H9 (cell line): ENCODE measurements around the gene HES1. TPM values are rescaled to one million over a fixed set of nuclear protein-coding genes. Genes with fewer than 3 reads are reported as not detected.

ENCODE experiments used
- DNase-seq: peaks from one replicate; pipeline ENCODE4 v3.0.0-alpha.2; 2017
- H2AFZ ChIP-seq: one replicate; pipeline ENCODE4 v1.6.1; 2013; ENCODE audit warnings: mild to moderate bottlenecking, low read length, control low read depth, moderate library complexity
- H2AK5ac ChIP-seq: 2 replicates; pipeline ENCODE4 v1.6.1; 2013; ENCODE audit warnings: low read length, control low read depth, mixed read lengths; ENCODE audit not compliant: insufficient read length
- H2BK120ac ChIP-seq: one replicate; pipeline ENCODE4 v1.6.1; 2013; ENCODE audit warnings: low read depth, mild to moderate bottlenecking, low read length, control low read depth, inconsistent platforms; ENCODE audit not compliant: poor library complexity, severe bottlenecking
- H2BK12ac ChIP-seq: 2 replicates; pipeline ENCODE4 v1.6.1; 2013; ENCODE audit warnings: low read length, control low read depth, mixed read lengths, low read depth; ENCODE audit not compliant: insufficient read length
- H2BK15ac ChIP-seq: 2 replicates; pipeline ENCODE4 v1.6.1; 2013; ENCODE audit warnings: low read depth, low read length, control low read depth
- H2BK20ac ChIP-seq: one replicate; pipeline ENCODE4 v1.6.1; 2013; ENCODE audit warnings: low read depth, mild to moderate bottlenecking, low read length, control low read depth, inconsistent platforms; ENCODE audit not compliant: poor library complexity, severe bottlenecking
- H2BK5ac ChIP-seq: 2 replicates; pipeline ENCODE4 v1.6.1; 2013; ENCODE audit warnings: low read length, control low read depth, mixed read lengths; ENCODE audit not compliant: insufficient read length
- H3K14ac ChIP-seq: 2 replicates; pipeline ENCODE4 v1.6.1; 2013; ENCODE audit warnings: low read length, control low read depth; ENCODE audit not compliant: insufficient read depth
- H3K18ac ChIP-seq: 2 replicates; pipeline ENCODE4 v1.6.1; 2013; ENCODE audit warnings: low read depth, mild to moderate bottlenecking, mixed read lengths, low read length, control low read depth; ENCODE audit not compliant: insufficient read length
- H3K23ac ChIP-seq: 2 replicates; pipeline ENCODE4 v1.6.1; 2013; ENCODE audit warnings: low read length, control low read depth, mixed read lengths, low read depth; ENCODE audit not compliant: insufficient read length
- H3K23me2 ChIP-seq: 2 replicates; pipeline ENCODE4 v1.6.1; 2013; ENCODE audit warnings: low read depth, mild to moderate bottlenecking, mixed read lengths, low read length, control low read depth; ENCODE audit not compliant: insufficient read length, poor library complexity, severe bottlenecking
- H3K27ac ChIP-seq: 2 replicates; pipeline ENCODE4 v1.5.1; 2013; ENCODE audit warnings: low read length, control low read depth, mixed read lengths, low read depth; ENCODE audit not compliant: insufficient read length
- H3K27me3 ChIP-seq: 2 replicates; pipeline ENCODE4 v1.6.1; 2013; ENCODE audit warnings: low read length, control low read depth, inconsistent platforms; ENCODE audit not compliant: insufficient read depth
- H3K4ac ChIP-seq: 2 replicates; pipeline ENCODE4 v1.6.1; 2013; ENCODE audit warnings: low read depth, mild to moderate bottlenecking, control low read depth, inconsistent platforms, low read length, moderate library complexity
- H3K4me1 ChIP-seq: 2 replicates; pipeline ENCODE4 v1.6.1; 2013; ENCODE audit warnings: low read length, control low read depth, inconsistent platforms; ENCODE audit not compliant: insufficient read depth
- H3K4me2 ChIP-seq: 2 replicates; pipeline ENCODE4 v1.6.1; 2013; ENCODE audit warnings: low read length, control low read depth, mixed read lengths; ENCODE audit not compliant: insufficient read length, insufficient read depth
- H3K56ac ChIP-seq: 2 replicates; pipeline ENCODE4 v1.6.1; 2013; ENCODE audit warnings: low read depth, mild to moderate bottlenecking, mixed read lengths, low read length, control low read depth; ENCODE audit not compliant: insufficient read length
- H3K79me1 ChIP-seq: 2 replicates; pipeline ENCODE4 v1.6.1; 2013; ENCODE audit warnings: low read depth, mild to moderate bottlenecking, moderate library complexity, low read length, control low read depth, inconsistent platforms; ENCODE audit not compliant: insufficient read depth, poor library complexity, severe bottlenecking
- H3K79me2 ChIP-seq: 2 replicates; pipeline ENCODE4 v1.6.1; 2013; ENCODE audit warnings: low read length, control low read depth, inconsistent platforms; ENCODE audit not compliant: insufficient read depth
- H3K9ac ChIP-seq: 2 replicates; pipeline ENCODE4 v1.6.1; 2013; ENCODE audit warnings: low read length, control low read depth, mixed read lengths; ENCODE audit not compliant: insufficient read length; ENCODE audit errors: extremely low read depth
- H3K9me3 ChIP-seq: one replicate; pipeline ENCODE4 v1.6.1; 2013; ENCODE audit warnings: low read depth, low read length, inconsistent platforms; ENCODE audit not compliant: control insufficient read depth
- H3T11ph ChIP-seq: one replicate; pipeline ENCODE4 v1.6.1; 2013; ENCODE audit warnings: mild to moderate bottlenecking, low read length, control low read depth, inconsistent platforms
- H4K20me1 ChIP-seq: one replicate; pipeline ENCODE4 v1.6.1; 2013; ENCODE audit not compliant: control insufficient read depth, insufficient read length, insufficient read depth
- H4K5ac ChIP-seq: 2 replicates; pipeline ENCODE4 v1.6.1; 2013; ENCODE audit warnings: low read depth, mild to moderate bottlenecking, mixed read lengths, low read length, control low read depth; ENCODE audit not compliant: insufficient read length
- H4K8ac ChIP-seq: replicated peaks from 2 replicates; pipeline ENCODE4 v1.6.1; 2013; ENCODE audit warnings: low read length, control low read depth, mixed read lengths, low read depth; ENCODE audit not compliant: insufficient read length
- H4K91ac ChIP-seq: 2 replicates; pipeline ENCODE4 v1.6.1; 2013; ENCODE audit warnings: low read depth, mild to moderate bottlenecking, moderate library complexity, mixed read lengths, low read length, control low read depth; ENCODE audit not compliant: insufficient read length
- H3K27ac Mint-ChIP-seq, 3 experiments: 2 replicates in 2 of 3; 3 replicates in 1 of 3; pipeline ENCODE4 v1.8.0; 2020 to 2021; ENCODE audit warnings: mixed read lengths in 3 of 3, mild to moderate bottlenecking in 1 of 3, moderate library complexity in 1 of 3
- H3K27me3 Mint-ChIP-seq: 2 replicates; pipeline ENCODE4 v1.8.0; 2021; ENCODE audit warnings: low read depth, mild to moderate bottlenecking, moderate library complexity, mixed read lengths
- H3K36me3 Mint-ChIP-seq, 3 experiments: 2 replicates in 2 of 3; 3 replicates in 1 of 3; pipeline ENCODE4 v1.8.0; 2020 to 2021; ENCODE audit warnings: low read depth in 3 of 3, mixed read lengths in 3 of 3; ENCODE audit not compliant: insufficient read depth in 1 of 3
- H3K4me1 Mint-ChIP-seq, 2 experiments: 2 replicates each; pipeline ENCODE4 v1.8.0; 2020; ENCODE audit warnings: mixed read lengths in 2 of 2
- H3K4me3 Mint-ChIP-seq, 2 experiments: 2 replicates in 1 of 2; 3 replicates in 1 of 2; pipeline ENCODE4 v1.8.0; 2020 to 2021; ENCODE audit warnings: mild to moderate bottlenecking in 2 of 2, mixed read lengths in 2 of 2, moderate library complexity in 1 of 2
- H3K9me3 Mint-ChIP-seq, 2 experiments: 2 replicates in 1 of 2; 3 replicates in 1 of 2; pipeline ENCODE4 v1.8.0; 2020; ENCODE audit warnings: mild to moderate bottlenecking in 2 of 2, mixed read lengths in 2 of 2, moderate library complexity in 1 of 2
- CTCF ChIP-seq: fragments of 200-600 bp; sonication (generic); conservative IDR thresholded peaks from 3 replicates; pipeline ENCODE4 v1.8.0; 2021; ENCODE audit warnings: antibody characterized with exemption, mild to moderate bottlenecking
- WGBS: extraction: QIAGEN DNeasy Blood & Tissue Kit; methylation state at CpG from one replicate; pipeline ENCODE4 v1.1.7; 2013; ENCODE audit warnings: missing lambda C conversion rate, low lambda C conversion rate, mixed read lengths; ENCODE audit not compliant: insufficient read length; ENCODE audit errors: extremely low coverage; 5-methylcytosine and 5-hydroxymethylcytosine counted together
- total RNA-seq: library from RNA; stranded (reverse); gene quantifications from 2 replicates; pipeline ENCODE4 v1.2.1, GENCODE V29; 2021

Gene HES1
- total RNA-seq, 1 experiment from 2014 or later = 23.2 TPM

DNA sequence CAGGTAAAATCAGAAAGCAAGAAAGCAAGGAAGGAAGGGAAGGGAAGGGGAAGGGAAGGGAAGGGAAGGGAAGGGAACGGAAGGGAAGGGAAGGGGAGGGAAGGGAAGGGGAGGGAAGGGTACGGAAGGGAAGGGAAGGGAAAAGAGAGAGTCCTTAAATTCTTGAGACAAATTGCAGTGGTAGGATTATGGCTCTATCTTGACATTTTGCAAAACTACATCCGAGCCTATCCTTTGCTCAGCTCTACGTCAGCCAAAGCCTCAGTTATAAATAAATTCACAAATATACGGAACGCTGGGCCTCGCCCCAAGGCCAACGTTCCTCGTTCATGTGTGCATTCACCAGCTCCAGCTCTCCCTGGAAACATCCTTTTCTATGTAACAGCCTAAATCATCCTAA lies 25.5 kb upstream of the HES1 start:
- no peak overlapping the region for H4K91ac ChIP-seq
- no peak overlapping the region; the same call in 1 of the 2 replicates for H2BK15ac ChIP-seq
- Mint-ChIP-seq H3K27ac (no peak overlapping the region; a peak in 1 of 7 replicates), H3K4me1 (peaks cover 23 to 27% of the 10 kb centered on the region in 2 experiments), H3K9me3 (no peaks in the 10 kb centered on the region), H3K4me3 (no peak overlapping the region), H3K27me3 (peaks cover 3% of the 10 kb centered on the region; the same call in 1 of the 2 replicates), H3K36me3 (no peaks in the 10 kb centered on the region; a peak in 1 of 7 replicates)
- H3K18ac ChIP-seq = no peak overlapping the region
- H3K23me2 ChIP-seq = no peaks in the 10 kb centered on the region
- no CpG with 5 or more reads among the region's 9 CpGs for WGBS
- H3K4ac ChIP-seq = no peak overlapping the region
- no peak overlapping the region for H3K27ac ChIP-seq
- H3K79me2 ChIP-seq = no peaks in the 10 kb centered on the region
- H2BK12ac ChIP-seq = no peak overlapping the region
- no peak overlapping the region for H3T11ph ChIP-seq
- H3K9ac ChIP-seq = no peak overlapping the region
- no peaks in the 10 kb centered on the region for H3K9me3 ChIP-seq
- H2AK5ac ChIP-seq = no peak overlapping the region
- no peak overlapping the region for H2AFZ ChIP-seq
- H4K20me1 ChIP-seq = no peaks in the 10 kb centered on the region
- H3K14ac ChIP-seq = no peak overlapping the region
- no peak overlapping the region for H3K56ac ChIP-seq
- H3K4me1 ChIP-seq = no peaks in the 10 kb centered on the region
- no peak overlapping the region for H3K4me2 ChIP-seq
- H3K79me1 ChIP-seq = no peaks in the 10 kb centered on the region
- H2BK120ac ChIP-seq = no peak overlapping the region
- H3K23ac ChIP-seq = no peak overlapping the region
- no peak overlapping the region for H4K5ac ChIP-seq
- H2BK20ac ChIP-seq = no peak overlapping the region
- no peak overlapping the region for H4K8ac ChIP-seq
- H2BK5ac ChIP-seq = no peak overlapping the region
- no peak for TF ChIP-seq CTCF
- DNase-seq = no peak
- H3K27me3 ChIP-seq = no peaks in the 10 kb centered on the region
